Sigmoid colon (tissue), 4 donors: ENCODE results near the gene MPST.

Experiments used
- POLR2A ChIP-seq, 2 donors: fragments of 450-650 bp; IDR thresholded peaks; one replicate each; pipeline ENCODE4 v1.6.1; 2016; ENCODE audit warnings: antibody characterized with exemption in 2 of 2, mild to moderate bottlenecking in 2 of 2, moderate library complexity in 2 of 2
- POLR2AphosphoS5 ChIP-seq, 4 donors: sonication (generic); formaldehyde crosslinking; IDR thresholded peaks; one replicate each; pipeline ENCODE4 v1.6.1; 2017; ENCODE audit warnings: antibody characterized with exemption in 4 of 4
- TF ChIP-seq, protein P1 (sequence below), 4 experiments: fragments of 450-650 bp in 3 of 4; fragments of 200-600 bp in 1 of 4; IDR thresholded peaks; one replicate each; pipeline ENCODE4 v1.5.1; 2016 to 2019; ENCODE audit warnings: antibody characterized with exemption in 4 of 4, mild to moderate bottlenecking in 3 of 4, moderate library complexity in 2 of 4

DNA sequence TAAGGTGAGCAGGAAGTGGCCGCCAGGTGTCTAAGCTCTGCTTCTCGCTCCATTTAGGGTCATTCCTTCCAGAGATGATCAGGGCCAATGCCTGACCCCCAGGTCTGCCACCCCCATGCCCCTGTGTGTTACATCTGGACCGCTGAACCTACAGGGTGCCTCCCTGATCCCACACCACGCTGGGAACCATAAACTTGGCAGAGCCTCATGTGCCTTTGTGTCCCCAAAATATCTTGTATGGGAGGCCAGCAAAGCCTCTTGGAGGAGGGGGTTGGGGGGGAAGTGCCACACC lies 4.0 kb upstream of the MPST start:
- no peak for TF ChIP-seq POLR2A (IDR thresholded peaks at IDR 0.05)
- TF ChIP-seq, protein P1, sequence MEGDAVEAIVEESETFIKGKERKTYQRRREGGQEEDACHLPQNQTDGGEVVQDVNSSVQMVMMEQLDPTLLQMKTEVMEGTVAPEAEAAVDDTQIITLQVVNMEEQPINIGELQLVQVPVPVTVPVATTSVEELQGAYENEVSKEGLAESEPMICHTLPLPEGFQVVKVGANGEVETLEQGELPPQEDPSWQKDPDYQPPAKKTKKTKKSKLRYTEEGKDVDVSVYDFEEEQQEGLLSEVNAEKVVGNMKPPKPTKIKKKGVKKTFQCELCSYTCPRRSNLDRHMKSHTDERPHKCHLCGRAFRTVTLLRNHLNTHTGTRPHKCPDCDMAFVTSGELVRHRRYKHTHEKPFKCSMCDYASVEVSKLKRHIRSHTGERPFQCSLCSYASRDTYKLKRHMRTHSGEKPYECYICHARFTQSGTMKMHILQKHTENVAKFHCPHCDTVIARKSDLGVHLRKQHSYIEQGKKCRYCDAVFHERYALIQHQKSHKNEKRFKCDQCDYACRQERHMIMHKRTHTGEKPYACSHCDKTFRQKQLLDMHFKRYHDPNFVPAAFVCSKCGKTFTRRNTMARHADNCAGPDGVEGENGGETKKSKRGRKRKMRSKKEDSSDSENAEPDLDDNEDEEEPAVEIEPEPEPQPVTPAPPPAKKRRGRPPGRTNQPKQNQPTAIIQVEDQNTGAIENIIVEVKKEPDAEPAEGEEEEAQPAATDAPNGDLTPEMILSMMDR (IDR thresholded peaks at IDR 0.05), result no peak
- TF ChIP-seq POLR2AphosphoS5 (IDR thresholded peaks at IDR 0.05), result no peak
